Prostate gland (tissue), 2 donors: ENCODE data around the gene PRTG.

ENCODE experiments used
- POLR2A ChIP-seq: fragments of 450-650 bp; IDR thresholded peaks from one replicate; pipeline ENCODE4 v1.6.1; 2016; ENCODE audit warnings: antibody characterized with exemption, mild to moderate bottlenecking
- TF ChIP-seq, protein P1 (sequence below), 4 experiments: fragments of 200-600 bp in 2 of 4; fragments of 450-650 bp in 2 of 4; sonication (generic) in 2 of 4; IDR thresholded peaks; 1 replicate in 3 of 4; 2 replicates in 1 of 4; pipeline ENCODE4 v1.5.1; 2016 to 2019; ENCODE audit warnings: antibody characterized with exemption in 4 of 4, mild to moderate bottlenecking in 2 of 4, moderate library complexity in 2 of 4

DNA sequence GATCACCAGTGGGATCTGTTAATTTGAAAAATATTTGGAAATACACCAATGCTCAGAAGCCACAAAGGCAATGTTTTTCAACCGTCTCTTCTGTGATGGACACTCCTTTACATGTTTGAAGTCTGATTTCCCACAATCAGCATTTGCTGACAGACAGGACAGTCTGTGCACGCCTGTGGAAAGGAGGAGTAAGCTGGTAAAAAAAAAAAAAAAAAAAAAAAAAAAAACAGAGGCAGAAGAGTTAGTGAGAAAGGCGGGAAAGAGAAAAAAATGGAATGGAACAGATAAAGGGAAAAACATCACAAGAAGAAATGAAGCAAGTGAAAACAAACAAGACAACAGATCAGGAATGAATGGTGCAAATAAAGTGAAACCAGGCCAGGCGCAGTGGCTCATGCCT lies 35.0 kb downstream of the PRTG start:
- TF ChIP-seq POLR2A, result no peak
- TF ChIP-seq, protein P1, sequence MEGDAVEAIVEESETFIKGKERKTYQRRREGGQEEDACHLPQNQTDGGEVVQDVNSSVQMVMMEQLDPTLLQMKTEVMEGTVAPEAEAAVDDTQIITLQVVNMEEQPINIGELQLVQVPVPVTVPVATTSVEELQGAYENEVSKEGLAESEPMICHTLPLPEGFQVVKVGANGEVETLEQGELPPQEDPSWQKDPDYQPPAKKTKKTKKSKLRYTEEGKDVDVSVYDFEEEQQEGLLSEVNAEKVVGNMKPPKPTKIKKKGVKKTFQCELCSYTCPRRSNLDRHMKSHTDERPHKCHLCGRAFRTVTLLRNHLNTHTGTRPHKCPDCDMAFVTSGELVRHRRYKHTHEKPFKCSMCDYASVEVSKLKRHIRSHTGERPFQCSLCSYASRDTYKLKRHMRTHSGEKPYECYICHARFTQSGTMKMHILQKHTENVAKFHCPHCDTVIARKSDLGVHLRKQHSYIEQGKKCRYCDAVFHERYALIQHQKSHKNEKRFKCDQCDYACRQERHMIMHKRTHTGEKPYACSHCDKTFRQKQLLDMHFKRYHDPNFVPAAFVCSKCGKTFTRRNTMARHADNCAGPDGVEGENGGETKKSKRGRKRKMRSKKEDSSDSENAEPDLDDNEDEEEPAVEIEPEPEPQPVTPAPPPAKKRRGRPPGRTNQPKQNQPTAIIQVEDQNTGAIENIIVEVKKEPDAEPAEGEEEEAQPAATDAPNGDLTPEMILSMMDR (IDR thresholded peaks at IDR 0.05), result no peak
